ENCODE data around the gene GHITM. TPM values are rescaled to one million over a fixed set of nuclear protein-coding genes. Genes with fewer than 3 reads are reported as not detected.

Gene GHITM
- total RNA-seq, 1 experiment from 2014 or later = 156 TPM

DNA sequence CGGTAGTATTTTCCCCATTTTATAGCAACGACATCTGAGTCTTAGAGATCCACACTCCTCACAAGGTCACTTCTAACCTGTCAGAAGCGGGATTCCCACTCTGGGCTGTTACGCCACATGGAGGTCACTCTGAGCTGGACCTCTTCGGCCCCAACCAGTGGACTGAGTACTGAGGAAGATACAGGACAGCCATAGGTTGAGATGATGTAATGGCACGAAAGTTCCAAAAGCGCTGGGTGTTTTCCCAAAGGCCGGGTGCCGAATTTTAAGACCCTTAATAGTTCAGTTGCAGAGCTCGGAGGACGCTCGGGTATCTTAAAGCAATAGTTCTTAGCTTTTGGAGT is 699 bp downstream of the GHITM start (continued):
- TF ChIP-seq, protein P1, sequence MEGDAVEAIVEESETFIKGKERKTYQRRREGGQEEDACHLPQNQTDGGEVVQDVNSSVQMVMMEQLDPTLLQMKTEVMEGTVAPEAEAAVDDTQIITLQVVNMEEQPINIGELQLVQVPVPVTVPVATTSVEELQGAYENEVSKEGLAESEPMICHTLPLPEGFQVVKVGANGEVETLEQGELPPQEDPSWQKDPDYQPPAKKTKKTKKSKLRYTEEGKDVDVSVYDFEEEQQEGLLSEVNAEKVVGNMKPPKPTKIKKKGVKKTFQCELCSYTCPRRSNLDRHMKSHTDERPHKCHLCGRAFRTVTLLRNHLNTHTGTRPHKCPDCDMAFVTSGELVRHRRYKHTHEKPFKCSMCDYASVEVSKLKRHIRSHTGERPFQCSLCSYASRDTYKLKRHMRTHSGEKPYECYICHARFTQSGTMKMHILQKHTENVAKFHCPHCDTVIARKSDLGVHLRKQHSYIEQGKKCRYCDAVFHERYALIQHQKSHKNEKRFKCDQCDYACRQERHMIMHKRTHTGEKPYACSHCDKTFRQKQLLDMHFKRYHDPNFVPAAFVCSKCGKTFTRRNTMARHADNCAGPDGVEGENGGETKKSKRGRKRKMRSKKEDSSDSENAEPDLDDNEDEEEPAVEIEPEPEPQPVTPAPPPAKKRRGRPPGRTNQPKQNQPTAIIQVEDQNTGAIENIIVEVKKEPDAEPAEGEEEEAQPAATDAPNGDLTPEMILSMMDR (IDR thresholded peaks at IDR 0.05 in 2 of 3, conservative IDR thresholded peaks at IDR 0.05 in 1 of 3; ENCODE audit: borderline replicate concordance in 1 of 3, insufficient read depth in 1 of 3, low read depth in 2 of 3, low read length in 2 of 3) = no peak
- no peak for TF ChIP-seq ZFX (IDR thresholded peaks at IDR 0.05)
- TF ChIP-seq ZNF274 (IDR thresholded peaks at IDR 0.05; ENCODE audit: low read depth, low read length) = no peak

DNA sequence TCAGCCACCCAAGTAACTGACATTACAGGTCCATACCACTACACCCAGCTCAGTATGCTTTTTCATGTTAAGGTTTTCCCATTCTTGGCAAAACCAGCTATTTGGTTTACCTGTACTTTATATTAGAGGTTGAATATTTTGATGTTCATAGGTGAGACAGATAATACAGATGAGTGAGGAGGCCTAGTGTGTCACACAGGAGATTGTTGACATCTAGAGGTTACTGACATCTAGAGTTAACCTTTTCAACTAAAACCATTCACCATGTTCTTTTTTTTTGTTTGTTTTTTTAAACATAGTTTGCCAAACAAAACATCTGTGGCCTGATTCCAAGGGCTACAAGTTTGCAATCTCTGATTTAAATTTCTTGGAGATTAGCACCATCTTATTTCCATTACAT is 8.0 kb downstream of the GHITM start:
- Histone ChIP-seq H3K9ac (ENCODE audit: low read length) (no peak overlapping the region), H3K4me2 (ENCODE audit: low read length) (no peak overlapping the region), H3K9me2 (ENCODE audit: insufficient read depth) (no peaks in the 10 kb centered on the region), H2AFZ (ENCODE audit: low read depth, low read length, poor library complexity, severe bottlenecking) (no peak overlapping the region), H3K27me3 (ENCODE audit: insufficient read depth, low read length) (no peaks in the 10 kb centered on the region), H3K27ac (ENCODE audit: low read depth, low read length) (no peak overlapping the region), H3K9me3 (ENCODE audit: control insufficient read depth in 1 of 2, insufficient read depth in 1 of 2, low read depth in 1 of 2, low read length in 2 of 2) (no peaks in the 10 kb centered on the region), H3K4me3 (replicated peaks in 1 of 2; ENCODE audit: low read depth in 1 of 2, low read length in 2 of 2) (no peak overlapping the region), H4K20me1 (ENCODE audit: insufficient read depth) (no peaks in the 10 kb centered on the region), H3K79me2 (ENCODE audit: insufficient read depth, low read length) (peaks cover 31% of the 10 kb centered on the region), H3K36me3 (ENCODE audit: control insufficient read depth in 1 of 2, insufficient read depth in 2 of 2, low read length in 2 of 2) (peaks cover 74 to 80% of the 10 kb centered on the region in 2 experiments), H3K4me1 (ENCODE audit: control insufficient read depth in 1 of 2, insufficient read depth in 2 of 2, low read length in 2 of 2) (no peaks in the 10 kb centered on the region)
- RAD21 ChIA-PET (ENCODE audit: low non-redundant PET in 1 of 2, low total read pairs in 2 of 2, uncharacterized antibody in 2 of 2, unreplicated experiment in 2 of 2) = no interaction called here
- POLR2A ChIA-PET = no interaction called here
- TF ChIP-seq SRF (IDR thresholded peaks at IDR 0.05; ENCODE audit: low read depth) (no peak), EGR1 (IDR thresholded peaks at IDR 0.05; ENCODE audit: low read depth) (no peak), POLR2A (IDR thresholded peaks at IDR 0.05; ENCODE audit: borderline replicate concordance, extremely low read depth, insufficient read depth, insufficient read length) (no peak), SP1 (IDR thresholded peaks at IDR 0.05; ENCODE audit: low read depth) (no peak), JUND (IDR thresholded peaks at IDR 0.05) (no peak), FOSL1 (IDR thresholded peaks at IDR 0.05; ENCODE audit: low read depth) (no peak), YY1 (IDR thresholded peaks at IDR 0.05; ENCODE audit: extremely low read depth, insufficient replicate concordance, low read depth, low read length) (no peak), SIN3A (IDR thresholded peaks at IDR 0.05; ENCODE audit: low read depth) (no peak), RAD21 (IDR thresholded peaks at IDR 0.05; ENCODE audit: low read depth) (no peak), POLR2AphosphoS5 (IDR thresholded peaks at IDR 0.05; ENCODE audit: low read depth, low read length) (no peak), ZFX (IDR thresholded peaks at IDR 0.05) (no peak), EZH2phosphoT487 (IDR thresholded peaks at IDR 0.05; ENCODE audit: borderline replicate concordance) (no peak)
- TF ChIP-seq, protein P1 (IDR thresholded peaks at IDR 0.05 in 2 of 3, conservative IDR thresholded peaks at IDR 0.05 in 1 of 3; ENCODE audit: borderline replicate concordance in 1 of 3, insufficient read depth in 1 of 3, low read depth in 2 of 3, low read length in 2 of 3) = no peak
- TF ChIP-seq, protein P2, sequence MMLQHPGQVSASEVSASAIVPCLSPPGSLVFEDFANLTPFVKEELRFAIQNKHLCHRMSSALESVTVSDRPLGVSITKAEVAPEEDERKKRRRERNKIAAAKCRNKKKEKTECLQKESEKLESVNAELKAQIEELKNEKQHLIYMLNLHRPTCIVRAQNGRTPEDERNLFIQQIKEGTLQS (IDR thresholded peaks at IDR 0.05) = no peak
- TF ChIP-seq, protein P3, sequence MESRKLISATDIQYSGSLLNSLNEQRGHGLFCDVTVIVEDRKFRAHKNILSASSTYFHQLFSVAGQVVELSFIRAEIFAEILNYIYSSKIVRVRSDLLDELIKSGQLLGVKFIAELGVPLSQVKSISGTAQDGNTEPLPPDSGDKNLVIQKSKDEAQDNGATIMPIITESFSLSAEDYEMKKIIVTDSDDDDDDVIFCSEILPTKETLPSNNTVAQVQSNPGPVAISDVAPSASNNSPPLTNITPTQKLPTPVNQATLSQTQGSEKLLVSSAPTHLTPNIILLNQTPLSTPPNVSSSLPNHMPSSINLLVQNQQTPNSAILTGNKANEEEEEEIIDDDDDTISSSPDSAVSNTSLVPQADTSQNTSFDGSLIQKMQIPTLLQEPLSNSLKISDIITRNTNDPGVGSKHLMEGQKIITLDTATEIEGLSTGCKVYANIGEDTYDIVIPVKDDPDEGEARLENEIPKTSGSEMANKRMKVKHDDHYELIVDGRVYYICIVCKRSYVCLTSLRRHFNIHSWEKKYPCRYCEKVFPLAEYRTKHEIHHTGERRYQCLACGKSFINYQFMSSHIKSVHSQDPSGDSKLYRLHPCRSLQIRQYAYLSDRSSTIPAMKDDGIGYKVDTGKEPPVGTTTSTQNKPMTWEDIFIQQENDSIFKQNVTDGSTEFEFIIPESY (IDR thresholded peaks at IDR 0.05; ENCODE audit: extremely low read depth, insufficient replicate concordance, low read length) = no peak
- no TSS peak for BruUV-seq (replicated peaks)
- DNase-seq (ENCODE audit: low read depth, low spot score) (no peak), ATAC-seq (no peak)
- CTCF ChIA-PET = interaction anchor here (0.7 to 1.6 kb wide), 12 partner anchors 8 to 390 kb away, joined by 3 to 24 read pairs (median 3); partner anchors contain the start of gene GHITM
- intact Hi-C loops (cut with micrococcal nuclease) = loop anchor here (5.0 kb wide), 1 partner anchor 390 kb away; no protein-coding TSS in a partner anchor
